ENCODE results near the gene MAN2A2.

Gene MAN2A2

GRCh38 chr15:90936823-90937222, 33.7 kb downstream of the MAN2A2 start:
- no peak for FAIRE-seq
- no peak for DNase-seq (ENCODE audit: insufficient read length, low spot score)

GRCh38 chr15:90938261-90938660, 35.2 kb downstream of the MAN2A2 start:
- FAIRE-seq (no peak), DNase-seq (ENCODE audit: insufficient read length, low spot score) (no peak)

GRCh38 chr15:90939756-90940155, 36.7 kb downstream of the MAN2A2 start:
- FAIRE-seq (no peak), DNase-seq (ENCODE audit: insufficient read length, low spot score) (no peak)

GRCh38 chr15:90941038-90941437, 37.9 kb downstream of the MAN2A2 start:
- DNase-seq (ENCODE audit: insufficient read length, low spot score) (no peak), FAIRE-seq (no peak)

- no peak for FAIRE-seq
Measured at GRCh38 chr15:90942354-90943120, 39.4 kb downstream of the MAN2A2 start.

GRCh38 chr15:90945091-90945490, 42.0 kb downstream of the MAN2A2 start:
- DNase-seq (ENCODE audit: insufficient read length, low spot score): no peak

More at GRCh38 chr15:90942354-90943120, 39.4 kb downstream of the MAN2A2 start:
- DNase-seq (ENCODE audit: insufficient read length, low spot score): no peak

GRCh38 chr15:90946538-90946937, 43.4 kb downstream of the MAN2A2 start:
- no peak for FAIRE-seq

More at GRCh38 chr15:90945091-90945490, 42.0 kb downstream of the MAN2A2 start:
- FAIRE-seq: no peak

GRCh38 chr15:90946941-90947576, 44.0 kb downstream of the MAN2A2 start:
- no peak for FAIRE-seq
- DNase-seq (ENCODE audit: insufficient read length, low spot score): no peak

More at GRCh38 chr15:90946538-90946937, 43.4 kb downstream of the MAN2A2 start:
- DNase-seq (ENCODE audit: insufficient read length, low spot score): no peak

GRCh38 chr15:90947577-90948357, 44.7 kb downstream of the MAN2A2 start:
- no peak for DNase-seq (ENCODE audit: insufficient read length, low spot score)
- FAIRE-seq: no peak

GRCh38 chr15:90948506-90948905, 45.4 kb downstream of the MAN2A2 start:
- FAIRE-seq: no peak

GRCh38 chr15:90949979-90950675, 47.0 kb downstream of the MAN2A2 start:
- FAIRE-seq (no peak), DNase-seq (ENCODE audit: insufficient read length, low spot score) (no peak)

More at GRCh38 chr15:90948506-90948905, 45.4 kb downstream of the MAN2A2 start:
- no peak for DNase-seq (ENCODE audit: insufficient read length, low spot score)

- FAIRE-seq (no peak), DNase-seq (ENCODE audit: insufficient read length, low spot score) (no peak)
Measured at GRCh38 chr15:90950676-90951075, 47.6 kb downstream of the MAN2A2 start.

- no peak for DNase-seq (ENCODE audit: insufficient read length, low spot score)
- no peak for FAIRE-seq
Measured at GRCh38 chr15:90952901-90953677, 50.0 kb downstream of the MAN2A2 start.

GRCh38 chr15:90953947-90954711, 51.0 kb downstream of the MAN2A2 start:
- FAIRE-seq (no peak), DNase-seq (ENCODE audit: insufficient read length, low spot score) (no peak)

- FAIRE-seq (no peak), DNase-seq (ENCODE audit: insufficient read length, low spot score) (no peak)
Measured at GRCh38 chr15:90954712-90955623, 51.9 kb downstream of the MAN2A2 start, which contains the start of gene RCCD1. TSS of gene RCCD1 (plus strand) at chr15:90954884. CDS start at chr15:90956735, 1,851 bp downstream.

GRCh38 chr15:90955624-90956273, 52.6 kb downstream of the MAN2A2 start:
- DNase-seq (ENCODE audit: insufficient read length, low spot score) (no peak), FAIRE-seq (no peak)

- peak; percentile 92 for DNase-seq (ENCODE audit: insufficient read length, low spot score)
- FAIRE-seq: peak; percentile 77
Measured at GRCh38 chr15:90956274-90957030, 53.4 kb downstream of the MAN2A2 start.

All from HTR-8/SVneo (cell line).